Activated CD4-positive, alpha-beta T cell treated with anti-CD3 and anti-CD28 coated beads, Interleukin-2, amount 10 ng/mL, durations not matched to agents 7 days and 5 days (primary cell): ENCODE measurements around the gene ADGRB2. TPM values are rescaled to one million over a fixed set of nuclear protein-coding genes. Genes with fewer than 3 reads are reported as not detected.
A peak's percentile ranks its signal among the peaks of the same experiment; 100 is the strongest.

Experiments used
- CTCF ChIA-PET: fragments of 350-600 bp; sonication (Branson Sonifier 250); formaldehyde crosslinking; loops from one replicate; lab custom pipeline; 2021; ENCODE audit warnings: antibody characterized with exemption; lab: Charles Lee
- POLR2A ChIA-PET: fragments of 350-600 bp; sonication (Branson Sonifier 250); formaldehyde crosslinking; loops from one replicate; lab custom pipeline; 2021; ENCODE audit warnings: antibody characterized with exemption; lab: Charles Lee
- DNase-seq: peaks from one replicate; pipeline ENCODE4 v3.0.0-alpha.2; 2020
- H3K27ac Mint-ChIP-seq: one replicate; pipeline ENCODE4 v1.8.0; 2021; ENCODE audit warnings: mild to moderate bottlenecking, moderate library complexity, mixed read lengths
- H3K27me3 Mint-ChIP-seq: one replicate; pipeline ENCODE4 v1.8.0; 2021; ENCODE audit warnings: mixed read lengths
- H3K36me3 Mint-ChIP-seq: one replicate; pipeline ENCODE4 v1.8.0; 2021; ENCODE audit warnings: low read depth, mixed read lengths
- H3K4me1 Mint-ChIP-seq: one replicate; pipeline ENCODE4 v1.8.0; 2021; ENCODE audit warnings: mixed read lengths
- H3K4me3 Mint-ChIP-seq: one replicate; pipeline ENCODE4 v1.8.0; 2021; ENCODE audit warnings: mild to moderate bottlenecking, moderate library complexity, mixed read lengths
- H3K9me3 Mint-ChIP-seq: one replicate; pipeline ENCODE4 v1.8.0; 2021; ENCODE audit warnings: mixed read lengths
- total RNA-seq, 2 experiments: library from RNA; stranded (reverse); gene quantifications; one replicate each; pipeline ENCODE4 v1.2.3, GENCODE V29; 2021

The ADGRB2 gene
- total RNA-seq, 2 experiments from 2014 or later: 0.27 to 0.31 TPM

- Mint-ChIP-seq H3K4me1 (peaks cover 8% of the 10 kb centered on the region), H3K27me3 (peaks cover 4% of the 10 kb centered on the region), H3K27ac (no peak overlapping the region), H3K36me3 (no peaks in the 10 kb centered on the region), H3K9me3 (no peaks in the 10 kb centered on the region), H3K4me3 (no peak overlapping the region)
- no peak for DNase-seq
- POLR2A ChIA-PET: no interaction called here
- CTCF ChIA-PET: interaction anchor here (0.5 to 1.6 kb wide), 6 partner anchors 12 to 532 kb away, joined by 3 to 7 read pairs (median 4); no protein-coding TSS in a partner anchor
Measured at GRCh38 chr1:31745946-31746670, 18.0 kb downstream of the ADGRB2 start.

GRCh38 chr1:31745096-31745945 lies 18.8 kb downstream of the ADGRB2 start:
- CTCF ChIA-PET: interaction anchor here (0.5 to 1.6 kb wide), 8 partner anchors 10 to 533 kb away, joined by 3 to 7 read pairs (median 3); no protein-coding TSS in a partner anchor
- POLR2A ChIA-PET: no interaction called here
- H3K9me3 Mint-ChIP-seq: no peaks in the 10 kb centered on the region
- no peaks in the 10 kb centered on the region for H3K36me3 Mint-ChIP-seq
- DNase-seq: peak; percentile 63
- no peaks in the 10 kb centered on the region for H3K27me3 Mint-ChIP-seq
- no peak overlapping the region for H3K4me3 Mint-ChIP-seq
- H3K27ac Mint-ChIP-seq: no peak overlapping the region
- H3K4me1 Mint-ChIP-seq: peaks cover under 1% of the 10 kb centered on the region

- Mint-ChIP-seq H3K4me3 (no peak overlapping the region), H3K27ac (no peak overlapping the region), H3K4me1 (peaks cover 5% of the 10 kb centered on the region), H3K9me3 (no peaks in the 10 kb centered on the region), H3K27me3 (no peaks in the 10 kb centered on the region), H3K36me3 (no peaks in the 10 kb centered on the region)
- POLR2A ChIA-PET: no interaction called here
- CTCF ChIA-PET: interaction anchor here (0.8 to 1.3 kb wide), 2 partner anchors 9 to 10 kb away, joined by 3 read pairs; no protein-coding TSS in a partner anchor
- no peak for DNase-seq
Measured at GRCh38 chr1:31744165-31744888, 19.8 kb downstream of the ADGRB2 start.

GRCh38 chr1:31742462-31743212 lies 21.5 kb downstream of the ADGRB2 start:
- POLR2A ChIA-PET: no interaction called here

GRCh38 chr1:31739346-31739745 lies 24.8 kb downstream of the ADGRB2 start:
- peak; percentile 65 for DNase-seq
- no peaks in the 10 kb centered on the region for H3K27me3 Mint-ChIP-seq
- no peaks in the 10 kb centered on the region for H3K9me3 Mint-ChIP-seq
- H3K27ac Mint-ChIP-seq: peak overlapping the region; percentile 81
- POLR2A ChIA-PET: no interaction called here
- H3K4me3 Mint-ChIP-seq: no peak overlapping the region
- H3K4me1 Mint-ChIP-seq: peaks cover 12% of the 10 kb centered on the region
- H3K36me3 Mint-ChIP-seq: no peaks in the 10 kb centered on the region
- CTCF ChIA-PET: interaction anchor here (0.7 to 1.2 kb wide), 2 partner anchors 50 to 59 kb away, joined by 3 read pairs; no protein-coding TSS in a partner anchor

More at GRCh38 chr1:31742462-31743212, 21.5 kb downstream of the ADGRB2 start:
- Mint-ChIP-seq H3K36me3 (no peaks in the 10 kb centered on the region), H3K4me3 (no peak overlapping the region), H3K4me1 (peaks cover 9% of the 10 kb centered on the region), H3K9me3 (no peaks in the 10 kb centered on the region), H3K27ac (no peak overlapping the region), H3K27me3 (no peaks in the 10 kb centered on the region)
- CTCF ChIA-PET: no interaction called here
- DNase-seq: no peak

GRCh38 chr1:31736675-31737074 lies 27.5 kb downstream of the ADGRB2 start:
- POLR2A ChIA-PET: no interaction called here
- Mint-ChIP-seq H3K4me3 (no peak overlapping the region), H3K27me3 (no peaks in the 10 kb centered on the region), H3K9me3 (no peaks in the 10 kb centered on the region), H3K4me1 (peaks cover 12% of the 10 kb centered on the region), H3K27ac (no peak overlapping the region), H3K36me3 (no peaks in the 10 kb centered on the region)
- no peak for DNase-seq
- CTCF ChIA-PET: interaction anchor here (1.5 kb wide), 1 partner anchor 20 kb away, joined by 3 read pairs; no protein-coding TSS in a partner anchor

GRCh38 chr1:31735571-31735970 lies 28.6 kb downstream of the ADGRB2 start:
- Mint-ChIP-seq H3K4me3 (no peak overlapping the region), H3K27me3 (no peaks in the 10 kb centered on the region), H3K4me1 (peaks cover 12% of the 10 kb centered on the region), H3K36me3 (no peaks in the 10 kb centered on the region), H3K9me3 (no peaks in the 10 kb centered on the region), H3K27ac (no peak overlapping the region)
- CTCF ChIA-PET: interaction anchor here (0.7 to 1.5 kb wide), 4 partner anchors 9 to 53 kb away, joined by 3 read pairs; no protein-coding TSS in a partner anchor
- POLR2A ChIA-PET: no interaction called here
- DNase-seq: no peak

GRCh38 chr1:31734582-31735107 lies 29.5 kb downstream of the ADGRB2 start:
- Mint-ChIP-seq H3K27me3 (no peaks in the 10 kb centered on the region), H3K36me3 (no peaks in the 10 kb centered on the region)
- CTCF ChIA-PET: interaction anchor here (0.7 to 1.0 kb wide), 2 partner anchors 11 to 30 kb away, joined by 3 to 4 read pairs; no protein-coding TSS in a partner anchor

GRCh38 chr1:31733389-31734219 lies 30.5 kb downstream of the ADGRB2 start:
- H3K4me1 Mint-ChIP-seq: peaks cover 3% of the 10 kb centered on the region
- H3K27ac Mint-ChIP-seq: no peak overlapping the region
- ChIA-PET POLR2A (no interaction called here), CTCF (interaction anchor here (1.0 to 1.3 kb wide), 2 partner anchors 18 to 29 kb away, joined by 3 to 4 read pairs; no protein-coding TSS in a partner anchor)
- no peak for DNase-seq
- H3K27me3 Mint-ChIP-seq: no peaks in the 10 kb centered on the region
- H3K9me3 Mint-ChIP-seq: no peaks in the 10 kb centered on the region
- H3K36me3 Mint-ChIP-seq: no peaks in the 10 kb centered on the region
- H3K4me3 Mint-ChIP-seq: no peak overlapping the region

More at GRCh38 chr1:31734582-31735107, 29.5 kb downstream of the ADGRB2 start:
- Mint-ChIP-seq H3K4me1 (peaks cover 10% of the 10 kb centered on the region), H3K9me3 (no peaks in the 10 kb centered on the region), H3K4me3 (no peak overlapping the region), H3K27ac (peak overlapping the region; percentile 19)
- POLR2A ChIA-PET: no interaction called here
- DNase-seq: no peak

- no peak overlapping the region for H3K4me3 Mint-ChIP-seq
- H3K36me3 Mint-ChIP-seq: no peaks in the 10 kb centered on the region
- ChIA-PET POLR2A (no interaction called here), CTCF (interaction anchor here (1.3 kb wide), 1 partner anchor 17 kb away, joined by 3 read pairs; no protein-coding TSS in a partner anchor)
- H3K4me1 Mint-ChIP-seq: peaks cover 3% of the 10 kb centered on the region
- H3K27me3 Mint-ChIP-seq: no peaks in the 10 kb centered on the region
- no peaks in the 10 kb centered on the region for H3K9me3 Mint-ChIP-seq
- no peak overlapping the region for H3K27ac Mint-ChIP-seq
- DNase-seq: no peak
Measured at GRCh38 chr1:31732751-31733289, 31.3 kb downstream of the ADGRB2 start.
